GM19043 (cell line): ENCODE results near the gene PKIG.
"Not testable (repeated sequence)": the region's sequence is repeated elsewhere in the genome, so short reads cannot be mapped to it uniquely, and the experiment has no call there.

Experiments
- ATAC-seq: cut with Tn5 transposase; IDR thresholded peaks from one replicate; pipeline ENCODE4 v1.9.1; 2021; ENCODE audit warnings: low read depth; ENCODE audit not compliant: unreplicated experiment

Gene PKIG

GRCh38 chr20:44582311-44583025 lies at the start of gene PKIG:
TSS of gene PKIG (plus strand) at chr20:44582579. CDS start at chr20:44614557, 31,978 bp downstream.
- ATAC-seq, result no peak

- no peak for ATAC-seq
Measured at GRCh38 chr20:44532981-44533331, 49.4 kb upstream of the PKIG start.

- ATAC-seq, result no peak
Measured at GRCh38 chr20:44533928-44534327, 48.5 kb upstream of the PKIG start.

GRCh38 chr20:44536175-44536574 lies 46.2 kb upstream of the PKIG start:
- ATAC-seq, result no peak

GRCh38 chr20:44537993-44538392 lies 44.4 kb upstream of the PKIG start:
- ATAC-seq, result no peak

GRCh38 chr20:44540834-44541233 lies 41.5 kb upstream of the PKIG start:
- no peak for ATAC-seq

- ATAC-seq, result no peak
Measured at GRCh38 chr20:44541992-44542391, 40.4 kb upstream of the PKIG start.

GRCh38 chr20:44542890-44543289 lies 39.5 kb upstream of the PKIG start:
- ATAC-seq, result no peak

- no peak for ATAC-seq
Measured at GRCh38 chr20:44543358-44543757, 39.0 kb upstream of the PKIG start.

- ATAC-seq, result no peak
Measured at GRCh38 chr20:44544263-44544662, 38.1 kb upstream of the PKIG start.

GRCh38 chr20:44547419-44547818 lies 35.0 kb upstream of the PKIG start:
- no peak for ATAC-seq

GRCh38 chr20:44549123-44549522 lies 33.3 kb upstream of the PKIG start:
- no peak for ATAC-seq

GRCh38 chr20:44552050-44552449 lies 30.3 kb upstream of the PKIG start:
- ATAC-seq, result no peak

GRCh38 chr20:44552568-44552949 lies 29.8 kb upstream of the PKIG start:
- no peak for ATAC-seq

- ATAC-seq, result no peak
Measured at GRCh38 chr20:44552950-44553908, 29.1 kb upstream of the PKIG start.

GRCh38 chr20:44559302-44559701 lies 23.1 kb upstream of the PKIG start:
- no peak for ATAC-seq

GRCh38 chr20:44560229-44560628 lies 22.1 kb upstream of the PKIG start:
- no peak for ATAC-seq

- ATAC-seq, result not testable (repeated sequence)
Measured at GRCh38 chr20:44560818-44561217, 21.6 kb upstream of the PKIG start.

- ATAC-seq, result no peak
Measured at GRCh38 chr20:44561876-44562275, 20.5 kb upstream of the PKIG start.

- no peak for ATAC-seq
Measured at GRCh38 chr20:44566018-44566417, 16.4 kb upstream of the PKIG start.

- no peak for ATAC-seq
Measured at GRCh38 chr20:44566811-44567210, 15.6 kb upstream of the PKIG start.

- no peak for ATAC-seq
Measured at GRCh38 chr20:44570367-44570766, 12.0 kb upstream of the PKIG start.
